Measurements from ENCODE around the gene CEP83.

CEP83 gene

DNA sequence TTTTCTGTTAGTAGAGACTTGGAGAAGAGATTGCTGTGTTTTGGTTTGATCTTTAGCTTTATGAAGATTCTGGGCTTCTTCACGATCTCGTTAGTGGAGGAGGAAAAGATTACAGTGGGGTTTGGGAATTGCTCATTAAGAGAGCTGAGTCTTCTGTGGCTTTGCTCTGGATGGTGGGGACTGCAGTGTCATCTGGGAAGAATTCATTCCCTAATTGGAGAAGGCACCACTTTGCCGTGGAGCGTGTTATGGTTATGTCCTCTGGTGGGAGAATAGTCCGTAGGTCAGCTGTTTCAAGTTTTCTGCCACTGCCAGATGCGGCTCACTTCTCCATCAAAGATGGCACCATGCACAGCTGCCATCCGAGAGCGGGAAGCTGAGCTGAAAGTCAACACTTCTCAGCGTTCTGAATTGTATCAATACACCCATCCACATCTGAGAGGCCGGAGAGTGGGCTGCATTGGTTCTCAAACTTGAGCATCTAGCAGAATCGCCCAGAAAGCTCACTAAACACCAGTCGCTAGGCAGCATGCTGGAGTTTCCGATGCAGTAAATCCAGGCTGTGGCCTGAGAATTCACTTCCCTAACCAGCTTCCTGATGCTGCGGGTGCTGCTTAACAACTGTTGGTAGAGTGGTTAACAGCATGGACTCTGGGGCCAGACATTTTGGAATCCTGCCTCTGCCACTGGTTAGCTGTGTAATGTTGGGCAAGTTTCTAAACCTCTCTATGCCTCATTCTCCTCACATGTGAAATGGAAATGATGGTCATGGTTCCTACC lies 193.5 kb downstream of the CEP83 start:
- no peak for DNase-seq

DNA sequence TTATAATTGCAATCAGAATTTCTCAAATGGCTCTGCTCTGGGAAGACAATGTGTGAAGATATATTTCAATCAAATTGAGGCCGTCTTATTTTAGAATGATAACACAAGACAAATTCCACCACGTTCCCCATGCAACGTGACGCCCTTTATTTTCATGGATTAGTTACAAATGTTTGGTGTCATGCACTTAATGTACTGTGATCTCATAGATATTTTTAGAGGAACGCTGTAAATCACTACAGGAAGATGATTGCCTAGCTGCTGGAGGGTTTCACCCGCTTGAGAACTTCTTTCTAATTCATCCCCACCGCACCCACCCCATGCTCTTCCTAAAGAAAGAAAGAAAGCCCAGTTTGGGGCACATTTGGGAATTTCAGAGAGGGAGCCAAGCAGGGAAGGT lies 194.1 kb downstream of the CEP83 start:
- no peak for DNase-seq

DNA sequence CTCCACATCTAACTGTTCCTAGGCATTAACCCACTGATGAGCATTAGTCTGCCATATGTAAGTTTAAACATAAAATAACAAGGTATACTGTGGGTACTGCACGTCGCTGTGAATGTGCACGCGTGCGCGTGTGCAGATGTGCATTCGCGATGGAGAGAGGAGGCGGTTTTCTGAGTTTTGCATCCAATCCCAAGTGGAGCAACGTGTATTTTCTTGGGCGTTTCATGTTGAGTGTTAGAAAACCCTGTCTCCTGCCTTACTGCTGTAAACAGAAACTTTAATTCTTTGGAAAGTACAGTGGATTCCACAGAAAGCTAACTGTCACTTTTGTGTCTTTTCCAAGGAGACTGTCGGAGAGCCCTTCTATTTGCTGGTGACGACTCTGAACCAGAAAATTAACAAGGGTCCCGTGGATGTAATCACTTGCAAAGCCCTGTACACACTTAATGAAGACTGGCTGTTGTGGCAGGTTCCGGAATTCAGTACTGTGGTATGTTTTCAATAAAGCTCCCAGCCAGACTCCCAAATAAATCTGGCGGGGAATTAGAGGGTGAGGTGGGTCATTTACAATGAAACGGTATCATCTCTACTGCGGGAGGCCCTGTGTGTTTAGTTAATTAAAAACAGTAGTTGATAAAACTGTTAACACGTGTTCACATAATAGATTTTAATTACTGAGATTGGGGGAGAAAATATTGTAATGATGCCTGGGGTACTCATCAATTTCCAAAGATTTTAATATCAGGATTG lies 194.8 kb downstream of the CEP83 start:
- no peak for DNase-seq

DNA sequence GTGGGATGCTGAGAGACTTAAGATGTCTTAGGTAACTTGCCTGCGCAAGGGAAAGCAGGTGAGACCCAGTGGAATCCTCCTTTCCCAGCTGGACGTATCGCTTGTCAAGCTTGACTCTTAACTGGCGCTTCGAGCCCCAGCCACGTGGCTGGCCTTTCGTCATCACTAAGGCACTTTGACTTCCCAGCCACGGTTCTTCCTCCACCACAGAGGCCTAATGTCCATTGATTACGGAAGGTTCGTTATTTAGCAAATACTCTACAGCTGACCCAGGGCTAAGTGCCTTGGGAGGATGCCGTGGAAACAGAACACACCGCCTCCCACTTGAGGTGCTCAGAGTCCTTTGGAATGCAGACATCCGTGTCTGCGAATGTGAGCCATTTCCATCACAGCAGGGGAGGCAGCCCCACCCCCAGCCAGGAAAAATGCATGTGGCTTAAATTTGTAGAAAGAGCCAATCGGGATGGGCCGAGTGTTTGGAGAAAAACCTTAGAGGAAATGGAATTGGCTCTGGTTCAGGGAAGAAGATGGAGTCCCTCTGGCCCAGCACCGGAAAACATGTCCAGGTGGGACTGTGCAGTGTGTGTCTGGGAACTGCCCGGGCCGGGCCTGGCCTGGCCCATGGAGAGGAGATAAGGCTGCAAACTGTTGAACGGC lies 195.6 kb downstream of the CEP83 start:
- DNase-seq, result no peak

GRCh38 chr12:94263011-94263811 lies 196.5 kb downstream of the CEP83 start:
- peak; percentile 35 for DNase-seq

DNA sequence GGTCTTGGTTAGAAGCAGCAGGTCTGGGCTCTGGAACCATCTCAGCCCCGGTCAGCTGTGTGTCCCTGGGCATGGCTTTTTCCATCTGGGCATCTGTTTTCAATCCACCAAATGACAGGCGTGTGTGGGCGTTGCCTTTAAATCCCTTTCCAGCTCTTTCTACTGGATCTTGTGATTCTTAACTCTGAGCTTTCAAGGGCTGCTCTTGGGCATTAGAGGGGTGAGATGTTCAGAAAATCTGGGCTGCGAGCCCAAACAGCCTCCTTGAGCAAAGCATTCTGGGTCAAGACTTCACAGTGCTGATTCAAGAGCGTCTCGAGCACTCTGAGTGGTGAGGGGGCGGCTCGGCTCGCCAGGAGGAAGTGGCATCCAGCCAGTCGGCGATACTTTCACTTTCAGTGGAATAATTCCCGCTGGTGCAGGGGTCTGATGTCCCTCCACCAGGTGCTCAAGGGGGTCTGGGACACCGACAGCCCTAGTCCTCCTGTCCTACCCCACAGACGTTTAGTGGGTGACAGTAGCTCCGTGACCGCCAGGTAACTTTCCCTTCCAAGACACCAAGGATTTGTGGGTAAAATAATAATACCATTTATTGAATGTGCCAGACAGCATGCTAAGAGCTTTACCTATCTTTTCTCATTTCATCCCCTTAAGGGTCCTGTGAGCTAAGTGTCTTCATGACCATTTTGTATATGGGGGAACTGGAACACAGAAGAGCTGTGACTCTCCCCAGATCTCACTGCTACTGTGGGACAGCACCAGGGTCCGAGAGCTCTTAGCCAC lies 197.2 kb downstream of the CEP83 start:
- DNase-seq, result peak; percentile 22

DNA sequence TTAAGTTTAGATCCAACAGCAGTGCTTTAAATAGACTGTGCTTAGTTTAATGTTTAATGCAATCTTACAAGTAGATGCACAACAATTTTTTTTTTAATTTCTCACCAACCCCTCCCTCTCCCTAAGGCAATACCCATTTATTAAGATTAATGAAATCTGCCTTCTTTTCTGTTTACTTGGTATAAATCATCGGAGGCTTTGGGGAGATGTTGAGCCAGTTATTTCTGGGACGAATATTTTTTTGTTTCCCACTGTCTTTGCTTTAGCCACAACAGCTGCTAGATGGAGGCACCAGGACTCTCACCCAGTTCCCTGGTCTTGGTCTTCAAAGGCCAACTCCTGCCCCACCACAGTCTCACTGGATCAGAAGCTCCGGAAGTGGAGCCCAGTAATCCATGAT lies 197.9 kb downstream of the CEP83 start:
- DNase-seq, result no peak

- no peak for DNase-seq
These were observed 198.5 kb downstream of the CEP83 start for GRCh38 chr12:94261119-94261518.

DNA sequence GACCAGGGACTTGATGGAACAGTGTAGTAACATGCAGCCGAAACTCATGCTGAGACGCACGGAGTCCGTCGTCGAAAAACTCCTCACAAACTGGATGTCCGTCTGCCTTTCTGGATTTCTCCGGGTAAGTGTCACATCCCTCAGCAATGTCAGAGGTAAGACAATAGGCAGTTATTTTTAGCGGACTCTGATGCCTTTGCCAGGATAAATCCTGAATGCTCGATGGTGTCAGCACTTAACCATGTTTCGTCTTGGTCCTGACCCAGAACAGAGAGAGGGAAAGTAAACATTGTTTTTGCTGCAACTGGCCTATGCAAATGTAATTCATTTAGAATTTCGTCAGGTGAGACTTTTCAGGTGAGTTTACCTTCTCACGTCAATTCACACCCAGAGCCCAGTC lies 198.9 kb downstream of the CEP83 start:
- DNase-seq, result no peak

- no peak for DNase-seq
These were observed 199.7 kb downstream of the CEP83 start for GRCh38 chr12:94260017-94260416.

DNA sequence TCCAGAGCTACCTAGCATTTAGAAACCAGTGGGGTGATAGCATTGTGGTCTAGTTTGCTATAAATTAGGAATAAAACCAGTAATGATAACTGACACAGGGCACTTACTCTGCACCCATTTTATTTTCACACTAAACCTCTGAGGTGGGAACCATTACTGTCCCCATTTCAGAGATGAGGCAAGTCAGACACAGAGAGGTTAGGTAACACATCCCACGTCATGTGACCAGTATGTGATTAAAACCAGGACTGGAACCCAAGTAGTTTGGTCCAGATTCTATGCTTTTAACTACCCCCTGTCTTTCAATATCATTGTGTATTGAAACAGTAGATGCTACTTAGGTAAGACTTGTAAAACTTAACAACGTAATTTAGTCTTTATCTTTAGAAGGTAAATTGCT lies 201.1 kb downstream of the CEP83 start:
- DNase-seq, result no peak
